Measurements from ENCODE around the gene HOXD10.

Gene HOXD10

GRCh38 chr2:176115883-176116813, at the start of gene HOXD10:
HOXD10 (plus strand) TSS chr2:176116778; CDS start chr2:176116834, 56 bp downstream.
- DNase-seq, result no peak

DNA sequence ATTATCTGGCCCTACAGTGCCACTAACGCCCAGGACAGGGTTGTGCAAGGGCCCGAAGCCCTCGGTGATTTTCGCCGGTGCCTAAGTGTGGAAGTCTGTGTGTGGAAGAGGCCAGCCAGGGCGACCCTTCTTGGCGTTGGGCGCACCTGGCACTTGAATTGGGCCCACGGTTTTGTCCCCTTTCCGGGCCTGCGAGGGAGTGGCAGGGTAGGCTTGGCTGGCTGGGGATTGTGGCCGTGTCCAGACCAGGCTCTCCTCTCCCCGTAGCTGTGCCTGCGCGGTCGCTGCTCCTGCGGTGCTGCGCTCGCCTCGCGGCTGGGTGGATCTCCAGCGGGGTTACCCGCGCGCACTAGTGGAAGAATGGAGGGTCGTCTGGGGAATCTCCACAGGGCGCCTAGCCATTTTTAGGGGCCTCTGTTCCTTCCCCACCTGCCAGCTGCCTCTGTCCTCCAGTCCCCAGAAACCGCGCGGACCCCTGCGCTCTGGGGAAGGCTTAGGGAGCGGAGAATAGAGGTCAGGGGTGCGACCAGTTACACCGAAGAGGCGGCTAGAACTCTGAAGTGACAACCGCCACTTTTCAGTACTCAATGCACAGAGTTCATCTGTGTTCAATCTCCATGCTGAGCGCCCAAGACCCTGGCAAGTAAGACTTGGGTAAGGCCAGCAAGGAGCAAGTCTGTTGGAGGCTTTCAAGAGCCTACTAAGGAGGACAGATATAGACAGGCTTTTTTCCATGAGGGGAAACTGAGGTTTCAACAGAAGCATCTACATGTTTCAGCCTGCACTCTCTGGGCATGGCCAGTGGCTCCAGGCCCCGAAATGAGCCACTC, 48.8 kb upstream of the HOXD10 start:
- no peak for DNase-seq

DNA sequence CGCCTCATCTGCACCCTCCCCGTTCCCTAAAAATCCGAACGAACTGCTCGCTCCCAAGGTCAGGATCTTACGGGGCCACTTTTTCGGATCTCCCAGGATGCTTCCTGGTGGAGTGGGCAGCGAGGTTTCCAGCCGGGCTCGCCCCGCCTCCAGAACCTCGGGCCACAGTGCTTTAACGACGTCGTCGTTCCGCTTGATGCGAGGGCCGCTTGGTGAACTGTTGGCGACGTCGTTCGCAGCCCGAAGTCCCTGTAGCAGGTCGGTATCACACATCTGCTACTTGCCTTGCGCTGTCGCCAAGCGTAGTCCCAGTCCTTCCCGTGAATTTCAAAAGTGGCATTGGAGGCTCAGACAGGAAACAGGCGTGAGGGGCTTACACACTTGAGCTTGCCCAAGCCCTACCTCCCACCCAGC, 48.2 kb upstream of the HOXD10 start:
- no peak for DNase-seq

GRCh38 chr2:176071330-176072291, 45.0 kb upstream of the HOXD10 start:
- no peak for DNase-seq

DNA sequence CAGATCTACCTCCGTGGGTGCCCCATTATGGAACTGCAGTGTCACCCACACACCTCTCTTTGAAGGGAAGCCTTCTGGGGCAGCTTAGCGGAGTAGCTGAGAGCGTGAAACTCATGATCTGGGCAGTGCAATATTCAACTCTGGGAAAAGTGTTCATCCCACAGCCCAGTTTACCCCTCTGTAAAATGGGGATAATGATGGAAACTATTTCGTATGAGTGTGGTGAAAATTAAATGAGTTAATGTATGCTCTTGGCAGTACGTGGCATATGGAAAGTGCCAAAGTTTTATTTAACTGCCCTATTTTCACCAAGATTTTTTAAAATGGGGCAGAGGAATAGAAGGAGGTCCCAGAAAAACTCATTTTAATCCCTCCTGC, 44.3 kb upstream of the HOXD10 start:
- no peak for DNase-seq

- DNase-seq, result no peak
These were observed 43.4 kb upstream of the HOXD10 start for GRCh38 chr2:176072951-176073904.

- DNase-seq, result peak; percentile 76
These were observed 41.6 kb upstream of the HOXD10 start for GRCh38 chr2:176074919-176075425.

GRCh38 chr2:176075481-176075880, 41.1 kb upstream of the HOXD10 start:
- no peak for DNase-seq

DNA sequence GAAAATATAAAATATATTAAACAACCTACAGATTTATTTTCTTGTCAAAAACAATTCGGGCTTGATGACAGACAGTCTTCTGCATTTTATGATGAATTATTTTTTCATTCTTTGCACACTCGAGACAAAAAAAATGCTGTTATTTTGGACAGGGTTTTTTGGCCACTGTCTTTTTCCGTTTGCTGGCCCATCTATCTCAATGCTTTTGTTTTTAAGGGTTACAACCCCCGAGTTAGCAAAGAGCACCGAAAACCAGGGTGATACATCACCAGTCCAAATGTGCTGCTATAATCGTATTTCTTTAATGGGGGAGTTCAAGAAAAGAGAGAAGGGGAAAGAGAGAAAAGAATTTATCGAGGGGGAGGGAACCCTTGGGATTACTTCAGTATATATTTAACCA, 40.5 kb upstream of the HOXD10 start:
- DNase-seq, result no peak

GRCh38 chr2:176076796-176077195, 39.8 kb upstream of the HOXD10 start:
- DNase-seq, result no peak

DNA sequence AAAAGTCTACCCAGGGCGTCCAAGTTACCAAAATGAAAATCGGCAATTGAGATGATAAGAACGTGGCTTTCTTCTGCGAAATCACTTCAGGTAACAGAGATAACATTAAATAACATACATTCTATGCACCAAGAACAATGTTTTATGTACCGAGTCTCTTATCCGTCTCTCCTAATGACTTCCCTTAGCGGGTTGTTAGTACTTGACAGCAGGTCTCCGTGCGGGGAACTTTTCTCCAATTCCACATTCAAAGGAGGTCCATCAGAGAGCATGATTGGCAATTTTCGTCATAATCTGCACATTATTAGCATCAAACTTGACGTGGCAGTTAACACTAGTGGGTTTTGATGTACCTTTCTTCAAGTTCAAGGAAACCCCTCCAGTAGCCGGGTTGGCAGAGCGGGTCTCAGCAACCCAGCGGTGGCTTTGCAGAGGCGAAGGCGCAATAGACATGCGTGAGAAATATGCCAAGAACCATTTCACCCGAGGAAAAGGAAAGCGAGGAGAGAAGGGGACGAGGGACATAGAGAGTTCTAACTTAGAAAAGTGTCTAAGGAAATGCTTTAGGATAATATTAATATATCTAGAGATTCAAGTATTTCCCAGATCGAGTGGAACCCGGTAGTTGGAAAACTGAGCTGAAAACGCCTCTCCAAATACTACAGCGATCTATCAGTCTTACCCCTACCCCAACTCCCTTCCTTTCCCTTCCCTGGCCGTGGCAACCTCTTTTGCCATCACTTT, 37.9 kb upstream of the HOXD10 start:
- no peak for DNase-seq

DNA sequence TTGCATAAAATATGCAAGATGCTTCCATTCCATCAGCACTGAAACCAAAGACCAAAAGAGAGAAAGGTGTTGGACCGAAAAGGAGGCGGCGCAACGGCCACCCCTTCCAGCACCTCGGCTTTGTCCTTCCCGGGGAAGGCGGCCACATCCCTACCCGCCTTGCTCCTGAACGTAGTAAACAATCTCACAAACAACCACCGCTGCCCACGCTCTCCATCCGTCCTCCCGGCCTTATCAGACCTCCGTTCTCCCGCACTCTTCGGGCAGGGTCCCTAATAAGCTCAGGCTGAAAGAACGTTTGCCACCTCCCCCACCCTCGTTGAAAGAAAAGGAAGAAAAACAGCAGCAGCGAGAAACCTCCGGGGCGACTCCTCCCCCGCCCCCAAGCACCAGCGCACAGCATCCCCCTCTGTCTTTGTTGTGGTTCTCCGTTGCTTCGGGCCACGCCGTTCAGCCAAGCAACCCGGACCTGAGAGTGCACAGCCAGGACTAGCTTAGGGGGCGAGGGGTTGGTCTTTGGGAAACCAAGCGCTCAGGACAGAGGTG, 37.2 kb upstream of the HOXD10 start:
- no peak for DNase-seq

GRCh38 chr2:176079831-176080539, 36.6 kb upstream of the HOXD10 start:
- DNase-seq, result no peak

DNA sequence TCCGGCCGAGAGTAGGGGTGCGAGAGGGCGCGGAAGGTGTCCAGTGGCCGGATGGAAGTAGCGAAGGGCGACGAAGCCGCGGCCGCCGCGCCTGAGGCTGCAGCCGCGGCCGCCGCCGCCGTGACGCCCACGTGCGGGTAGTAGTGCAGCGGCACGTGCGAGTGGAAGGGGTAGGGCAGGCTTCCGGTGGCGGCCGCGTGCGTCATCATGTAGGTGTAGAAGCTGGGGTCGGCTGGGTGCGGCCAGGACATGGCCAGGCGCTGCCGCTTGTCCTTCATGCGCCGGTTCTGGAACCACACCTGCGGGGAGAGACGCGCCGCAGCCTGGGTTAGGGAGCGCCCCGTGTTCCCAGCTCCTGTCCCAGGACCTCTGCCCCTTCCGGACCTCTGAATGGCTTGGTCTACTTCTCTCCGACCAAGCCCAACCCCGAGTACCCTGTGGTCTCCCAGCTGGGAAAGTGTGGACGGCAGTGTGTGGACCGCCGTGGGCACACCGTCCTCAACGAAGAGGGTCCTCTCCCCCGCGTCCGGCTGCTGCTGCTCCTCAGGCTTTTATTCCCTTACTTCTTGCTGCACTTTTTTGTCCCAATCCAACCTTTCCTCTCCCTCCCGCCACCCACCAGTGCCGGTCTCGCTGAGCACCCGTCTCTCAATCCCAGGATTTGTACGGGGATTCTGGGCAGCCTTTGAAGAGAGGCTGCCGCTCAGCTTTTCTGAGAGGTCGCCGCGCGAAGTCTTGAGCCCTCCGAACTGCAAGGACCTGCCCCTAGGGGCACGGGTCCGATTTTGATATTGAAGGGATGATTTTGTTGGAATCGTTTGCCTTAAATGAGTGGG, 35.8 kb upstream of the HOXD10 start:
- DNase-seq, result no peak

DNA sequence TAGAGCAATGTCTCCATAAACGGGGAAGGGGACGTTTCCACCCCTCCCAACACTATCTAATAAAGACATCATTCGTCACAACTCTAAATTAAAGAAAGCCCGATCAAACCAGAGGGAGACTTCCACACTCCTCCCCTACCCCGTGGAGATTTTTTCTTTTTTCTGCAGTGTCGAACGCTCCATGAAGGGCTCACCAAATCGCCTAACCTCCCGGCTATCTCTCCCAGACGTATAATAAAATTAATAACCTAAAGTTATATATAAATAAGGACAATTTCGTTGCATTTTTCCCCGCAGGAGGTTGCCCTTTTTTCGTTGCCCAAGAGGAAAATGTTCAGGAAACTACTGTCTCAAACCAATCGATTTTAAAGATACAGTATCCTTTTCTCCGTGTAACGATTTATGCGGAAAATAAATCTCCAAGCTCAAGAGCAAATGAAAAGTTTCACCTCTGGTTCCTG, 35.2 kb upstream of the HOXD10 start:
- no peak for DNase-seq

DNA sequence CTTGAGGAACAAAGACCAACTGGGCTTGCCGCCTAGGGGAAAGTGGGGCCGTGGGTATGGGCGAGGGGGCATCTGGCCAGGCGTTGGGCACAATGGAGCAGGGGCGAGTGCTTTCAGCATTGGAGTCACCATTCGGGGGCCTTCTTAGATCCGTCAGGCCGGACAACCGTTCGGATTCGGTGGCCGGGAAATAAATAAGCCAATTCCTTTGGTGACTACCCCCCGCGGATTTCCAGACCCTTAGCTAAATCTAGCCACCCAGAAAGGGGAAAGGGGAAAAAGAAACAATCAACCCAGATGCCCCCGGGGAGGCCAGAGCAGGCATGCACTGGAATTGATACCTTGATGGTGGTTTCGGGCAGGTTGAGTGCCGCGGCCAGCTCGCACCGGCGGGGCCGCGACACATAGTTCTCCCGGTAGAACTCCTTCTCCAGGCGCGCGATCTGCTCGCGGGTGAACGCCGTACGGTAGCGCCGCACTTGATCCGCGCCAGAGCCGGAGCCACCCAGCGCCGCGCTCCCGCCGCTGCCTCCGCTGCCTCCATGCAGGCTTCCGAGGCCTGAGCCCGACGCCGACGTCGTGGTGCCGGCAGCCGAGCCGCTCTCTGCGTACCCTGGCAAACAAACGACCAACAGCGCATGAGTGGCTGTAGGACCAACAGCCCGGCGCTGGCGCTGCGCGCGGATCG, 34.6 kb upstream of the HOXD10 start:
- no peak for DNase-seq

DNA sequence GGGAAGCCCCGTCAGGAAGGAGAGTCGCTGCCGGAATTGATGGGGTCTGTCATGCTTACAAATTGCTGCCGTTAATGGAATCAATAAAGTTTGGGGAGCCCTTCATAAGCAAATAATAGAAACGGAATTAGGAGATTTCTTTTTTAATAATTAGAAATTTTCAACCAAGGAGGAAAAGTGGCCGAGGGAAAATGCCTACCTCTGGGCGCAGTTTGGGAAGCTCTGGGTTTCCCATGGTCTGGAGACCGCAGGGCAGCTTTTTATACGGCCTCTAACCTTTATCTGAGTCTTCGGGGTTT, 34.1 kb upstream of the HOXD10 start:
- no peak for DNase-seq
